SK-MEL-5 (cell line): ENCODE results near the gene SLC6A5. TPM values are rescaled to one million over a fixed set of nuclear protein-coding genes. Genes with fewer than 3 reads are reported as not detected.

Source experiments
- DNase-seq: peaks from one replicate; pipeline ENCODE4 v3.0.0-alpha.2; 2016; ENCODE audit warnings: low read depth, low spot score
- in situ Hi-C: cut with HindIII; loops from 2 replicates; pipeline ENCODE4 v1.10.0; 2016; ENCODE audit warnings: low sequenced_read_pairs, high pct_unique_total_duplicates, low pct_unique_long_range_greater_than_20kb
- total RNA-seq: library from RNA; depleted of rRNA; stranded (reverse); fragments of >200 nt; shearing (Covaris generic); gene quantifications from 2 replicates; pipeline ENCODE4 v1.2.3, GENCODE V29; 2014

The SLC6A5 gene
- total RNA-seq, 1 experiment from 2014 or later = not detected

DNA sequence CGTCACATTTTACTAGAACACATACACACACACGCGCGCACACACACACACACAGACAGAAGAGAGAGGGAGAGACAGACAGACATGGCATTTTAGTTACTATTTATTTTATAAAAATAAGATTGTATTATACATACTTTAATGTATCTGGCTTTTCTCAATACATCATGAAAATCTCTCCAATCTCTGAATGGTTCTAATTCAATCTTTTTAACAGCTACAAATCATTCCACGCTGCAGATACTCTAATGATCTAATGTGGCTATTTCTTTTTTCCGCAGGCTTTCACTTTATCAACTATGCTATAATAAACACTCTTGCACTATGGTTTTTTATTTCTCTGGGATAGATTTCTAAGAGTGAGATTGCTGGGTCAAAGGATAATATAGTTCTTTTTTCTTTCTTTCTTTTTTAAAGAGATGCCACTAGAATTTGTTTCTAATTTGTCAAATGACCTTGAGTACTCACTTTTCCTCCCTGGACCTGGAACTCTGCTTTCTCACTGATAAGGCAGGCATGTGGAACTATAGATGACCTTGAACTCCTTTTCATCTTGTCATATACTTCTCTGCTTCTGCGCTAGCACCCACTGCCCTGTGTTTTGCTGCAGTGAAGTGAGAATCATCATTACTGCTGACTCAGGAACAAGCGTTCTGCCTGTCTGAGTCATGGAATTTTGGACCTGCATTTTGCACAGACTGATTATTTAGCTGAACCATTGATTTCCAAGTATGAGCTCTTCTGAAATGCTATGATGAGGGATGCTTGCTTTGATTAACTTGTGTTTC lies 4.9 kb upstream of the SLC6A5 start:
- DNase-seq = peak; percentile 30

GRCh38 chr11:20595101-20595500 lies 4.3 kb upstream of the SLC6A5 start:
- in situ Hi-C loops = no loop called here
- DNase-seq = no peak

More for the DNA sequence above, 4.9 kb upstream of the SLC6A5 start:
- in situ Hi-C loops = no loop called here

DNA sequence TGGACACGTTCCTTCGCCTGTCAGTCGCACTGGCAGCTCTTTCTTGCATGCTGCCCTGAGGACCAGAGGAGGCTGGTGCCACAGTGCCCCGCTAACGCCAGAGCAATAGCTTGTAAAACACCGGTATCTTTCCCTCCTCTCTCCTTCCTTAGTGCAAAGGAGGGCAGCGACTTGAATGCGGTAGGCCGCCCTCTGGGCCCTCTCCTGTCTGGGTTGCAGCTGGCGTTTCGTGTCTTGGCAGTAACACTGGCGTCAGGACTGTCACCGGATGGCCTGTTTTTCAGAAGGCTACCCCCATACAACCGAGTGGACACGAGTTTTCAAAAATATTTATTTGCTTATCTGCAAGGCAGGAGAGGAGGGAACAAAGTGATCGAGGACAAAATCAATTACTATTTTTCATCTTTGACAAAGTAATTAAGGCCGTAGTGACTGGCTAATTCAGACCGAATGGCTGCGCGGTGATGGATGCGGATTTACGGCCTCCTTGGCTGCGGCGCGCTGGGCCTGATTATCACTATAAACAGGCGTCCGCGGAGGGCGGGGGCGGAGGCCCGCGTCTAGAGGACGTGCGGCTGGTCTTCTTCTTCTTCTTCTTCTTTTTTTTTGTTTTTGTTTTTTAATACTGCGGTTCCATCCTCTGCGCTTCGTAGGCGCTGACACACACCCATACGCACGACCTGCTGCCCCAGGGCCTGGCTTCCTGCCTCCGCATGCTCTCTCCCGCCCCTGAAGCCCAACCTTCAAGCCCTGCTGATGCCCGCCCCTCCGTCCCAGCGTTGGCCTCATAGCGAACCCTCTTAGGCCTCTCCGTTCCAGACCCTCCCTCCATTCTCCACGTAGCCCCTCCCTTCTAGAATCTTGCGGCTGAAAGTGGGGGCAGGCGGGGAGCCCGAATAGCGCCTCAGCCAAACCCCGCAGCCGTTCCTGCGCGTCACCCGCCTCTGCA lies 2.9 kb upstream of the SLC6A5 start:
- no peak for DNase-seq
- in situ Hi-C loops = no loop called here

- in situ Hi-C loops = no loop called here
- no peak for DNase-seq
These were observed 2.2 kb upstream of the SLC6A5 start for GRCh38 chr11:20597154-20597679.

GRCh38 chr11:20597680-20598484 lies 1.5 kb upstream of the SLC6A5 start:
- DNase-seq = no peak
- in situ Hi-C loops = no loop called here

DNA sequence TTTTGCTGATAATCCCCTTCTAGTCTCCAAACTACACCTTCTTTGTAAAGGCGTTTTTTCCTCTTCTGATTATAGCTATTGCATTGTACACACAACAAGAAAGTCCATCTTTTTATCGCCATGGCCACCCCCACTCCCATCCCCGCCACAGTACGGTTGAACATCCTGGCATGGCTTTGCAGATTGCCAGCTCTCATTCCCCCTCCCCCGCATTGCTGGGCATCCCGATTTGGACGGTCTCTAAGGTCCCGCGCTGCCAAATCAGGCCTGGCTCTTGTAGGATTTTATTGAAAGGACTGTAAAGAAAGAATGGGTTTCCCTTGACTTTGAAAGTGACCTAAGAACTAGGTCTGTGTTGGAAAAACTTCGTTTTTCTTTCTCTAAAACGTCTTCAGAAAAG lies 916 bp upstream of the SLC6A5 start:
- in situ Hi-C loops = no loop called here
- no peak for DNase-seq

DNA sequence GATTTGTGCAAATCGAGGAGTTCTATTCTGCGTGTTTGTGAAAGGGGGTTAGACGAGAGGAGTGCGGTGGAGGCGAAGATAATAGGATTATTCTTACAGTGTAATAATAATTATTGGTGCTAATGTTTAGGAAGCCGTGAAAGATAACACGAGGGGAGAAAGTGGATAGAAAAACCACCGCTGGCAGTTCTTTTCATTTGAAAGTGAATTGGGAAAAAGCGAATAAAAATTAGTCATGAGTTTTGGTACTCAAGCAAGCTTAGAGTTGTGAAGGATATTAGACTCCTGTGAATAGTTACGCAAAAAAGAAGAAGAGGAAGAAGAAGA lies 575 bp downstream of the SLC6A5 start:
- DNase-seq = no peak
- in situ Hi-C loops = no loop called here

GRCh38 chr11:20600551-20600950 lies 1.1 kb downstream of the SLC6A5 start:
- no peak for DNase-seq
- in situ Hi-C loops = no loop called here

GRCh38 chr11:20601221-20601914 lies 2.0 kb downstream of the SLC6A5 start:
- in situ Hi-C loops = no loop called here
- DNase-seq = no peak

DNA sequence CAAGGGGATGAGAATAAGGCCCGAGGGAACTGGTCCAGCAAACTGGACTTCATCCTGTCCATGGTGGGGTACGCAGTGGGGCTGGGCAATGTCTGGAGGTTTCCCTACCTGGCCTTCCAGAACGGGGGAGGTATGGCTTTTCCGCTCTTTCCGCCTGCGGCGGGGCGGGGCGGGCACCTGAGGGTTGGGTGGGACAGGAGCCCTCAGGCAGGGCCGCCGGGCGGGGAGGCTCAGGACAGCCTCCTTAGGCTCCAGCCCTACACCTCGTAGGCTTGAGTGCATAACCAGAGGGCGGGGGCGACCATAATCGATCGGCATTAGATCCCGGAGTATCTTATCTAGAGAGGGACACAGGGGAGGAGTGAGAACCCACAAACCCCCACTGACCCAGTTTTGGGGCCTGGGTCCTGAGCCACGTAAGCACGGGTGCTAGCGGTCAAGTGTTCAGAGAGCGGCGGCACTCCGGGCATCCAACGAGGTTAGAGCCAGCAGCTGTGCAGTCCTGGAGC lies 4.9 kb downstream of the SLC6A5 start:
- DNase-seq = no peak
- in situ Hi-C loops = no loop called here

GRCh38 chr11:20604864-20605601 lies 5.6 kb downstream of the SLC6A5 start:
- in situ Hi-C loops = no loop called here

DNA sequence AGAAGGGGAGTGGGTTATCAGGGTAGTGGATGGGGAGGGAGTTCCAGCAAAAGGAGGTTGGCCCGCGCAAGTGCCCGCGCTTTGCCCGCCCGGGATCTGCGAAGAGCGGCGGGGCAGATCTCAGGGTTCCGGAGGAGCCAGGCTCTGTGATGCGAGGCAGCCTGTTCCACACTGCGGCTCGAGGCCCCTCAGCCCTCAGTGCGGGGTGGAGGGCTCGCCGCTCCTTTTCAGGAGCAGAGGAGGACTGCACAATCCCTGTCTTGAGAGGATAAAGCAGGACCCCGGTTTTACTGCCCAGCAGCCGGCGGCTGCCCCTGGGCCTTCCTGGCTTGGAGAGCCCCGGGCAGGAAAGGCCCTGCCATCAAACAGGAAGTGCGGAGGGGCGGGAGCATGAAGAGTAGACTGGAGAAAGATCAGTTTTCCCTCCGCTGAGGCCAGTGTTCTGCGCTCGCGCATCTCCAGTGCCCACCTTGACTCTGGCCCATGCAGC lies 6.2 kb downstream of the SLC6A5 start:
- in situ Hi-C loops = no loop called here
- DNase-seq = no peak

More at GRCh38 chr11:20604864-20605601, 5.6 kb downstream of the SLC6A5 start:
- DNase-seq = no peak

GRCh38 chr11:20608934-20609333 lies 9.5 kb downstream of the SLC6A5 start:
- DNase-seq = no peak
- in situ Hi-C loops = no loop called here

GRCh38 chr11:20609727-20610707 lies 10.6 kb downstream of the SLC6A5 start:
- peak; percentile 76 for DNase-seq
- in situ Hi-C loops = no loop called here

- in situ Hi-C loops = no loop called here
- no peak for DNase-seq
These were observed 11.4 kb downstream of the SLC6A5 start for GRCh38 chr11:20610825-20611224.
